DOHH2 (cell line): ENCODE data around the gene LHFPL4.

Source experiments
- EZH2phosphoT487 ChIP-seq: fragments of 200-600 bp; sonication (generic); IDR thresholded peaks from 2 replicates; pipeline ENCODE4 v1.6.1; 2017; ENCODE audit warnings: borderline replicate concordance, mild to moderate bottlenecking, antibody characterized with exemption, low read length, moderate library complexity, mixed read lengths
- TF ChIP-seq, protein P1 (sequence below): fragments of 200-600 bp; sonication (generic); IDR thresholded peaks from one replicate; pipeline ENCODE4 v1.5.1; 2014; ENCODE audit warnings: antibody characterized with exemption, mild to moderate bottlenecking, low read depth, low read length; ENCODE audit not compliant: poor library complexity, severe bottlenecking

DNA sequence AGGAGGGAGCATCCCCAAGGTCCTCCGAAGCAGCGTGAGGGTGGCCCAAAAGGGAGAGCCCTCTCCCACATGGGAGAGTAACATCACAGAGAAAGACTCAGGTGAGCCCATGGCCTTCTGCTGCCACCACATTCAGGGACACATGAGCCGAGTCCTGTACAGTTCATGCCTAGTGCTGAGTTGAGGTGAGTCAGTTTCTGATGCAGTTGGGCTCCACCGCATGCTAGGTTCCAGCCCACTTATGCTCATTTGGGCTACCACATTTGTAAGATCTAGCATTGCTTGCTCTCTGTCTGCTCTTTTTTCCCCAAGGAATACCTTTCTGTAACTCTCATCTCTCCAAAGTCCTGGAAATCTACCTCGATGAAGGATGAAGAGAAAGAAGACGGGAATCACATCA, 79.1 kb downstream of the LHFPL4 start:
- TF ChIP-seq, protein P1, sequence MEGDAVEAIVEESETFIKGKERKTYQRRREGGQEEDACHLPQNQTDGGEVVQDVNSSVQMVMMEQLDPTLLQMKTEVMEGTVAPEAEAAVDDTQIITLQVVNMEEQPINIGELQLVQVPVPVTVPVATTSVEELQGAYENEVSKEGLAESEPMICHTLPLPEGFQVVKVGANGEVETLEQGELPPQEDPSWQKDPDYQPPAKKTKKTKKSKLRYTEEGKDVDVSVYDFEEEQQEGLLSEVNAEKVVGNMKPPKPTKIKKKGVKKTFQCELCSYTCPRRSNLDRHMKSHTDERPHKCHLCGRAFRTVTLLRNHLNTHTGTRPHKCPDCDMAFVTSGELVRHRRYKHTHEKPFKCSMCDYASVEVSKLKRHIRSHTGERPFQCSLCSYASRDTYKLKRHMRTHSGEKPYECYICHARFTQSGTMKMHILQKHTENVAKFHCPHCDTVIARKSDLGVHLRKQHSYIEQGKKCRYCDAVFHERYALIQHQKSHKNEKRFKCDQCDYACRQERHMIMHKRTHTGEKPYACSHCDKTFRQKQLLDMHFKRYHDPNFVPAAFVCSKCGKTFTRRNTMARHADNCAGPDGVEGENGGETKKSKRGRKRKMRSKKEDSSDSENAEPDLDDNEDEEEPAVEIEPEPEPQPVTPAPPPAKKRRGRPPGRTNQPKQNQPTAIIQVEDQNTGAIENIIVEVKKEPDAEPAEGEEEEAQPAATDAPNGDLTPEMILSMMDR: no peak
- TF ChIP-seq EZH2phosphoT487: no peak
